HEK293 (cell line): ENCODE results near the gene AKT2.
A peak's percentile ranks its signal among the peaks of the same experiment; 100 is the strongest.

Experiments
- FEZF1 ChIP-seq: fragments of 450-650 bp; formaldehyde crosslinking; IDR thresholded peaks from 2 replicates; pipeline ENCODE4 v1.5.1; 2016; ENCODE audit warnings: missing biosample characterization, missing genetic modification characterization
- GFI1B ChIP-seq: fragments of 450-650 bp; formaldehyde crosslinking; IDR thresholded peaks from 2 replicates; pipeline ENCODE4 v1.5.1; 2016; ENCODE audit warnings: missing biosample characterization, missing genetic modification characterization
- HIC1 ChIP-seq: fragments of 450-650 bp; formaldehyde crosslinking; IDR thresholded peaks from 2 replicates; pipeline ENCODE4 v1.5.1; 2016; ENCODE audit warnings: missing biosample characterization, missing genetic modification characterization
- HOXA7 ChIP-seq: sonication (generic); formaldehyde crosslinking; IDR thresholded peaks from 2 replicates; pipeline ENCODE4 v1.8.1; 2022; ENCODE audit warnings: missing genetic modification reagents, borderline replicate concordance
- KLF16 ChIP-seq: fragments of 450-650 bp; formaldehyde crosslinking; IDR thresholded peaks from 2 replicates; pipeline ENCODE4 v1.5.1; 2017; ENCODE audit warnings: missing biosample characterization, missing genetic modification characterization
- KLF7 ChIP-seq: fragments of 450-650 bp; formaldehyde crosslinking; IDR thresholded peaks from 2 replicates; pipeline ENCODE4 v1.5.1; 2016; ENCODE audit warnings: missing biosample characterization, missing genetic modification characterization, borderline replicate concordance
- KLF8 ChIP-seq: fragments of 450-650 bp; formaldehyde crosslinking; IDR thresholded peaks from 2 replicates; pipeline ENCODE4 v1.5.1; 2016; ENCODE audit warnings: missing biosample characterization, missing genetic modification characterization
- KLF9 ChIP-seq: fragments of 450-650 bp; formaldehyde crosslinking; IDR thresholded peaks from 2 replicates; pipeline ENCODE4 v1.5.1; 2016; ENCODE audit warnings: missing biosample characterization, missing genetic modification characterization, low read depth
- MYNN ChIP-seq: fragments of 450-650 bp; formaldehyde crosslinking; IDR thresholded peaks from 2 replicates; pipeline ENCODE4 v1.5.1; 2016; ENCODE audit warnings: missing biosample characterization, missing genetic modification characterization, borderline replicate concordance
- SCRT1 ChIP-seq: fragments of 450-650 bp; formaldehyde crosslinking; IDR thresholded peaks from 2 replicates; pipeline ENCODE4 v1.5.1; 2016; ENCODE audit warnings: missing biosample characterization, missing genetic modification characterization, borderline replicate concordance
- ZFP69B ChIP-seq: fragments of 450-650 bp; formaldehyde crosslinking; IDR thresholded peaks from 2 replicates; pipeline ENCODE4 v1.5.1; 2016; ENCODE audit warnings: missing biosample characterization, missing genetic modification characterization
- ZIC2 ChIP-seq: fragments of 450-650 bp; formaldehyde crosslinking; IDR thresholded peaks from 2 replicates; pipeline ENCODE4 v1.5.1; 2016; ENCODE audit warnings: missing biosample characterization, missing genetic modification characterization
- ZNF211 ChIP-seq: fragments of 450-650 bp; formaldehyde crosslinking; IDR thresholded peaks from 2 replicates; pipeline ENCODE4 v1.5.1; 2016; ENCODE audit warnings: low read depth, missing biosample characterization, missing genetic modification characterization
- ZNF26 ChIP-seq: fragments of 450-650 bp; formaldehyde crosslinking; IDR thresholded peaks from 2 replicates; pipeline ENCODE4 v1.5.1; 2016; ENCODE audit warnings: missing biosample characterization, missing genetic modification characterization
- ZNF266 ChIP-seq: fragments of 450-650 bp; formaldehyde crosslinking; IDR thresholded peaks from 2 replicates; pipeline ENCODE4 v1.5.1; 2016; ENCODE audit warnings: missing biosample characterization, missing genetic modification characterization, low read depth
- ZNF292 ChIP-seq: fragments of 450-650 bp; formaldehyde crosslinking; IDR thresholded peaks from 2 replicates; pipeline ENCODE4 v1.5.1; 2016; ENCODE audit warnings: low read depth, missing biosample characterization, missing genetic modification characterization, borderline replicate concordance
- ZNF391 ChIP-seq: fragments of 450-650 bp; formaldehyde crosslinking; IDR thresholded peaks from 2 replicates; pipeline ENCODE4 v1.5.1; 2016; ENCODE audit warnings: low read depth, missing biosample characterization, missing genetic modification characterization, borderline replicate concordance
- ZNF473 ChIP-seq: fragments of 450-650 bp; formaldehyde crosslinking; IDR thresholded peaks from 2 replicates; pipeline ENCODE4 v1.5.1; 2017; ENCODE audit warnings: missing biosample characterization, missing genetic modification characterization
- ZNF514 ChIP-seq: fragments of 450-650 bp; formaldehyde crosslinking; IDR thresholded peaks from 2 replicates; pipeline ENCODE4 v1.5.1; 2016; ENCODE audit warnings: missing biosample characterization, missing genetic modification characterization
- ZNF518A ChIP-seq: fragments of 450-650 bp; formaldehyde crosslinking; conservative IDR thresholded peaks from 2 replicates; pipeline ENCODE4 v1.5.1; 2016; ENCODE audit warnings: low read depth, missing biosample characterization, missing genetic modification characterization
- ZNF530 ChIP-seq: fragments of 450-650 bp; formaldehyde crosslinking; IDR thresholded peaks from 2 replicates; pipeline ENCODE4 v1.5.1; 2016; ENCODE audit warnings: low read depth, missing biosample characterization, missing genetic modification characterization
- ZNF654 ChIP-seq: fragments of 450-650 bp; formaldehyde crosslinking; IDR thresholded peaks from 2 replicates; pipeline ENCODE4 v1.5.1; 2016; ENCODE audit warnings: low read depth, missing biosample characterization, missing genetic modification characterization
- ZNF660 ChIP-seq: fragments of 450-650 bp; IDR thresholded peaks from 2 replicates; pipeline ENCODE4 v1.5.1; 2018; ENCODE audit warnings: missing biosample characterization, mild to moderate bottlenecking, missing genetic modification characterization
- ZNF664 ChIP-seq: fragments of 450-650 bp; formaldehyde crosslinking; IDR thresholded peaks from 2 replicates; pipeline ENCODE4 v1.5.1; 2016; ENCODE audit warnings: missing biosample characterization, missing genetic modification characterization
- ZNF701 ChIP-seq: fragments of 450-650 bp; formaldehyde crosslinking; IDR thresholded peaks from 2 replicates; pipeline ENCODE4 v1.5.1; 2016; ENCODE audit warnings: missing biosample characterization, missing genetic modification characterization
- ZNF792 ChIP-seq: fragments of 450-650 bp; formaldehyde crosslinking; IDR thresholded peaks from 2 replicates; pipeline ENCODE4 v1.5.1; 2016; ENCODE audit warnings: missing biosample characterization, missing genetic modification characterization
- ZNF843 ChIP-seq: fragments of 450-650 bp; formaldehyde crosslinking; IDR thresholded peaks from 2 replicates; pipeline ENCODE4 v1.5.1; 2016; ENCODE audit warnings: missing biosample characterization, missing genetic modification characterization
- TF ChIP-seq, protein P1 (sequence below): fragments of 450-650 bp; formaldehyde crosslinking; IDR thresholded peaks from 2 replicates; pipeline ENCODE4 v1.5.1; 2016; ENCODE audit warnings: missing biosample characterization, missing genetic modification characterization

Gene AKT2

GRCh38 chr19:40284501-40285352 lies at the start of gene AKT2 (continued):
- TF ChIP-seq, protein P1, sequence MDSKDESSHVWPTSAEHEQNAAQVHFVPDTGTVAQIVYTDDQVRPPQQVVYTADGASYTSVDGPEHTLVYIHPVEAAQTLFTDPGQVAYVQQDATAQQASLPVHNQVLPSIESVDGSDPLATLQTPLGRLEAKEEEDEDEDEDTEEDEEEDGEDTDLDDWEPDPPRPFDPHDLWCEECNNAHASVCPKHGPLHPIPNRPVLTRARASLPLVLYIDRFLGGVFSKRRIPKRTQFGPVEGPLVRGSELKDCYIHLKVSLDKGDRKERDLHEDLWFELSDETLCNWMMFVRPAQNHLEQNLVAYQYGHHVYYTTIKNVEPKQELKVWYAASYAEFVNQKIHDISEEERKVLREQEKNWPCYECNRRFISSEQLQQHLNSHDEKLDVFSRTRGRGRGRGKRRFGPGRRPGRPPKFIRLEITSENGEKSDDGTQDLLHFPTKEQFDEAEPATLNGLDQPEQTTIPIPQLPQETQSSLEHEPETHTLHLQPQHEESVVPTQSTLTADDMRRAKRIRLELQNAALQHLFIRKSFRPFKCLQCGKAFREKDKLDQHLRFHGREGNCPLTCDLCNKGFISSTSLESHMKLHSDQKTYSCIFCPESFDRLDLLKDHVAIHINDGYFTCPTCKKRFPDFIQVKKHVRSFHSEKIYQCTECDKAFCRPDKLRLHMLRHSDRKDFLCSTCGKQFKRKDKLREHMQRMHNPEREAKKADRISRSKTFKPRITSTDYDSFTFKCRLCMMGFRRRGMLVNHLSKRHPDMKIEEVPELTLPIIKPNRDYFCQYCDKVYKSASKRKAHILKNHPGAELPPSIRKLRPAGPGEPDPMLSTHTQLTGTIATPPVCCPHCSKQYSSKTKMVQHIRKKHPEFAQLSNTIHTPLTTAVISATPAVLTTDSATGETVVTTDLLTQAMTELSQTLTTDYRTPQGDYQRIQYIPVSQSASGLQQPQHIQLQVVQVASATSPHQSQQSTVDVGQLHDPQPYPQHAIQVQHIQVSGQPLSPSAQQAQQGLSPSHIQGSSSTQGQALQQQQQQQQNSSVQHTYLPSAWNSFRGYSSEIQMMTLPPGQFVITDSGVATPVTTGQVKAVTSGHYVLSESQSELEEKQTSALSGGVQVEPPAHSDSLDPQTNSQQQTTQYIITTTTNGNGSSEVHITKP (tag by site-specific recombination): peak; percentile 100
- no peak for TF ChIP-seq HOXA7
- TF ChIP-seq ZNF654: no peak
- 0 out of 2 replicates have a peak, but pooled peaks have one; percentile 53 for TF ChIP-seq ZNF391
- TF ChIP-seq GFI1B (tag by site-specific recombination): no peak
- TF ChIP-seq ZNF518A: no peak
- TF ChIP-seq ZFP69B: peak; percentile 85
- TF ChIP-seq ZNF292: no peak
- TF ChIP-seq KLF9 (tag by site-specific recombination): peak; percentile 75
- TF ChIP-seq ZNF843 (tag by site-specific recombination): peak; percentile 56; the same call in 1 of the 2 replicates
- TF ChIP-seq KLF16 (tag by site-specific recombination): peak; percentile 95
- TF ChIP-seq ZNF211: no peak
- TF ChIP-seq ZNF26 (tag by site-specific recombination): no peak
- TF ChIP-seq ZNF530 (tag by site-specific recombination): no peak
- no peak for TF ChIP-seq ZNF266 (tag by site-specific recombination)
- TF ChIP-seq ZIC2 (tag by site-specific recombination): peak; percentile 71
- no peak for TF ChIP-seq ZNF701 (tag by site-specific recombination)
- TF ChIP-seq ZNF660 (tag by site-specific recombination): peak; percentile 97
- TF ChIP-seq HIC1 (tag by site-specific recombination): peak; percentile 67; the same call in 1 of the 2 replicates
- no peak for TF ChIP-seq FEZF1 (tag by site-specific recombination)
- no peak for TF ChIP-seq MYNN (tag by site-specific recombination)
- no peak for TF ChIP-seq ZNF664 (tag by site-specific recombination)
- no peak for TF ChIP-seq ZNF473
- 0 out of 2 replicates have a peak, but pooled peaks have one; percentile 11 for TF ChIP-seq ZNF792 (tag by site-specific recombination)
- peak; percentile 74 for TF ChIP-seq KLF7 (tag by site-specific recombination)
- no peak for TF ChIP-seq SCRT1 (tag by site-specific recombination)
- TF ChIP-seq KLF8 (tag by site-specific recombination): peak; percentile 83; the same call in 1 of the 2 replicates
- TF ChIP-seq ZNF514 (tag by site-specific recombination): no peak
